Right lobe of liver (tissue), 6 donors: ENCODE results near the gene SMIM35. TPM values are rescaled to one million over a fixed set of nuclear protein-coding genes. Genes with fewer than 3 reads are reported as not detected.

ENCODE experiments used
- ATAC-seq, 4 donors: fragments of 200-7000 bp; cut with Tn5 transposase; one replicate each; pipeline ENCODE4 v1.9.1; 2020; ENCODE audit warnings: mild to moderate bottlenecking in 4 of 4, moderate library complexity in 4 of 4
- DNase-seq, 3 donors: peaks; one replicate each; pipeline ENCODE4 v3.0.0-alpha.2; 2020
- H3K27ac ChIP-seq, 3 donors: fragments of 200-600 bp; one replicate each; pipeline ENCODE4 v1.8.0; 2022
- H3K27me3 ChIP-seq, 2 donors: fragments of 200-600 bp; one replicate each; pipeline ENCODE4 v1.8.0; 2022
- H3K36me3 ChIP-seq, 4 donors: fragments of 200-600 bp; sonication (generic) in 1 of 4; one replicate each; pipeline versions ENCODE4 v1.5.1 to v1.8.0; 2017 to 2022; ENCODE audit warnings: control low read depth in 1 of 4
- H3K4me1 ChIP-seq, 4 donors: fragments of 200-600 bp; sonication (generic) in 1 of 4; one replicate each; pipeline versions ENCODE4 v1.5.1 to v1.8.0; 2017 to 2022; ENCODE audit warnings: control low read depth in 1 of 4
- H3K4me3 ChIP-seq, 3 donors: fragments of 200-600 bp; one replicate each; pipeline ENCODE4 v1.8.0; 2022
- H3K9me3 ChIP-seq, 4 donors: fragments of 200-600 bp; sonication (generic) in 1 of 4; one replicate each; pipeline versions ENCODE4 v1.5.1 to v1.8.0; 2017 to 2022; ENCODE audit warnings: control low read depth in 1 of 4
- POLR2A ChIP-seq: fragments of 450-650 bp; IDR thresholded peaks from one replicate; pipeline ENCODE4 v1.6.1; 2017; ENCODE audit warnings: antibody characterized with exemption, mild to moderate bottlenecking
- WGBS: methylation state at CpG from one replicate; pipeline ENCODE4 v1.1.6; 2018; ENCODE audit warnings: low coverage, low lambda C conversion rate; ENCODE audit not compliant: insufficient coverage; ENCODE audit errors: missing lambda C conversion rate; 5-methylcytosine and 5-hydroxymethylcytosine counted together
- intact Hi-C, 2 donors: fragments of 100-400 bp; cut with DNase I; formaldehyde crosslinking; loops; one replicate each; pipeline versions ENCODE4 v1.11.2 to v1.14.1; 2022
- total RNA-seq, 6 experiments: library from RNA; depleted of rRNA in 2 of 6; stranded (reverse); fragments of >200 nt in 2 of 6; fragmentation: NEBNext Ultra II Directional in 3 of 6; extraction: Animal tissue kit (Norgen Biotek cat#: 25700) in 3 of 6; gene quantifications; one replicate each; pipeline versions ENCODE4 v1.1.0 to v1.2.4, GENCODE V29; 2016 to 2023
- TF ChIP-seq, protein P1 (sequence below), 4 donors: fragments of 200-600 bp in 3 of 4; fragments of 450-650 bp in 1 of 4; IDR thresholded peaks; one replicate each; pipeline versions ENCODE4 v1.5.1 to v1.8.0; 2016 to 2022; ENCODE audit warnings: antibody characterized with exemption in 4 of 4, mild to moderate bottlenecking in 2 of 4
- donor health status: DM: no; HTN: yes; CAD: no.
- donor health status: DM: no; HTN: no; CAD: no.
- donor health status: DM: no; HTN: no; CAD: no.
- donor health status: DM: no; HTN: yes; CAD: no.
- donor health status: DM: no; HTN: yes; CAD: no.

Gene SMIM35
- total RNA-seq, 6 experiments from 2014 or later, result not detected

DNA sequence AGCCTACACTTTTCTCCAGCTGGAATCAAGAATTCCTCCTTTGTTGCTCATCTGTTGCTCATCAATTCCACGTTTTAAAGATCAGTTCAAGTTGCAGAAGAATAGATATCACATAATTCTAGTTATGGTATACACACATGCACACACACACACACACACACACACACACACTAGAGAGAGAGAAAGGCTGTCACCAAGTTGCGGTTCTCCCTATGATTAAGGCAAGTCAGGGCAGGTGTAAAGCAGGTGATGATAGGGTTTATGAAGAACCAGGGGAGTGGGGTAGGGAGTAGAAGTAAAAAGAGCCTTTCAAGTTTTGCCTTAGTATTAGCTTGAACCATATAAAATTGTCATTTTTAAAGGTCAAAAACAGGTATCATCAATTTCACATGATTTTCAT is 41.6 kb downstream of the SMIM35 start:
- intact Hi-C loops, result no loop called here
- no peak overlapping the region for H3K27ac ChIP-seq
- no peak for ATAC-seq
- TF ChIP-seq, protein P1, sequence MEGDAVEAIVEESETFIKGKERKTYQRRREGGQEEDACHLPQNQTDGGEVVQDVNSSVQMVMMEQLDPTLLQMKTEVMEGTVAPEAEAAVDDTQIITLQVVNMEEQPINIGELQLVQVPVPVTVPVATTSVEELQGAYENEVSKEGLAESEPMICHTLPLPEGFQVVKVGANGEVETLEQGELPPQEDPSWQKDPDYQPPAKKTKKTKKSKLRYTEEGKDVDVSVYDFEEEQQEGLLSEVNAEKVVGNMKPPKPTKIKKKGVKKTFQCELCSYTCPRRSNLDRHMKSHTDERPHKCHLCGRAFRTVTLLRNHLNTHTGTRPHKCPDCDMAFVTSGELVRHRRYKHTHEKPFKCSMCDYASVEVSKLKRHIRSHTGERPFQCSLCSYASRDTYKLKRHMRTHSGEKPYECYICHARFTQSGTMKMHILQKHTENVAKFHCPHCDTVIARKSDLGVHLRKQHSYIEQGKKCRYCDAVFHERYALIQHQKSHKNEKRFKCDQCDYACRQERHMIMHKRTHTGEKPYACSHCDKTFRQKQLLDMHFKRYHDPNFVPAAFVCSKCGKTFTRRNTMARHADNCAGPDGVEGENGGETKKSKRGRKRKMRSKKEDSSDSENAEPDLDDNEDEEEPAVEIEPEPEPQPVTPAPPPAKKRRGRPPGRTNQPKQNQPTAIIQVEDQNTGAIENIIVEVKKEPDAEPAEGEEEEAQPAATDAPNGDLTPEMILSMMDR (IDR thresholded peaks at IDR 0.05), result no peak
- no peak for TF ChIP-seq POLR2A
- 75% methylated on average over 2 of the region's 2 CpGs for WGBS
- H3K27me3 ChIP-seq, result no peaks in the 10 kb centered on the region
- no peak for DNase-seq
- no peaks in the 10 kb centered on the region for H3K36me3 ChIP-seq
- H3K4me1 ChIP-seq, result peaks cover 0 to 11% (median 2%) of the 10 kb centered on the region in 4 donors
- H3K4me3 ChIP-seq, result no peak overlapping the region
- H3K9me3 ChIP-seq, result no peaks in the 10 kb centered on the region

DNA sequence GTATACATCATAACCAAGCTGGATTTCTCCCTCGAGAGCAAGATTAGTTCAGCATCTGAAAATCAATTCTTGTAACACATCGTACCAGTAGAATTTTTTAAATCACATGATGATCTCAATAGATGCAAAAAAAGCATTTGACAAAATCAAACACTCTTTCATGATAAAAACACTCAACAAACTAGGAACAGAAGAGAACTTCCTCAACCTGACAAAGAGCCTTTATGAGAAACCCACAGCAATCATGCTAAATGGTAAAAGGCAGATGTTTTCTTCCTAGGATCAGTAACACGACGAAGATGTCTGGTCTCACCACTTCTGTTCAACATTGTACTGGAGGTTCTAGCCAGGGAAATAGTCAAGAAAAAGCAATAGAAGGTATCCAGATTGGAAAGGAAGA is 44.0 kb downstream of the SMIM35 start:
- peaks cover 0 to 11% (median 2%) of the 10 kb centered on the region in 4 donors for H3K4me1 ChIP-seq
- 64% methylated on average over 4 of the region's 4 CpGs for WGBS
- H3K9me3 ChIP-seq, result no peaks in the 10 kb centered on the region
- H3K4me3 ChIP-seq, result no peak overlapping the region
- no peak overlapping the region for H3K27ac ChIP-seq
- H3K27me3 ChIP-seq, result no peaks in the 10 kb centered on the region
- H3K36me3 ChIP-seq, result no peaks in the 10 kb centered on the region
- intact Hi-C loops, result no loop called here
- ATAC-seq, result no peak
- DNase-seq, result no peak
- no peak for TF ChIP-seq POLR2A
- TF ChIP-seq, protein P1 (IDR thresholded peaks at IDR 0.05), result no peak

DNA sequence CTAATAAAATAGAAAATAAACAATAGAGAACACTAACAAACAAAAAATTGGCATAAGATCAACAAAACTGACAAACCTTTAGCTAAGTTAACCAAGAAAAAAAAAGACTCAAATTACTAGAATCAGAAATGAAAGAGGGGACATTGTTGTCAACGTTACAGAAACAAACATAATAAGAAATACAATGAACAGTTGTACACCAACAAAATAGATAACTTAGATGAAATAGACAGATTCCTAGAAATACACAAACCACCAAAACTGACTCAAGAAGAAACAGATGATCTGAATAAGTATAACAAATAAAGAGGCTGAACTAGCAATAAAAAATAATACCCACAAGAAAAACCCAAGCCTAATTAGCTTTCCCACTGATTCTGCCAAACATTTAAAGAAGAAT is 44.6 kb downstream of the SMIM35 start:
- H3K27ac ChIP-seq, result no peak overlapping the region
- 75% methylated on average over 1 of the region's 1 CpG for WGBS
- ATAC-seq (no peak), DNase-seq (no peak)
- TF ChIP-seq POLR2A, result no peak
- TF ChIP-seq, protein P1 (IDR thresholded peaks at IDR 0.05), result no peak
- no peak overlapping the region for H3K4me3 ChIP-seq
- no peaks in the 10 kb centered on the region for H3K27me3 ChIP-seq
- no peaks in the 10 kb centered on the region for H3K9me3 ChIP-seq
- intact Hi-C loops, result no loop called here
- no peaks in the 10 kb centered on the region for H3K36me3 ChIP-seq
- H3K4me1 ChIP-seq, result peaks cover 0 to 11% (median 2%) of the 10 kb centered on the region in 4 donors

DNA sequence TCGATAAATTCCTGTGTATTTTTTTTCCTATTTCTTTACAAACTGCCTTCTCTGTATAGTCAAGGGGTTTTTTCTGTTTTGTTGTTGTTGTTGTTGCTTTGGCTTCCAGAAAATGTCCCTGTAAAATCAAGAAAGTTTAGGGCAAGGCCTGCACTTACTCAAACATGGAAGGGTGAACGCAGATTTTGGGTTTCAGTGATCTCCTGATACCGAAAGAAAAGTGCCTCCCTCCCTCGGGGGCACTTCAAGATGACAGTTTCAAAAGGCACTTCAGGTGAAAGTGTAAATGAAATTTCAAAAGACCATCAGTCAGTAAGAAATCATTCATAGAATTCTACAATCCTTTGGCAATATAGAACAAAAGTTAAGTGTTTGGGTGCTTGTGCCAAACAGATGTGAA is 53.3 kb downstream of the SMIM35 start:
- DNase-seq, result no peak
- H3K4me3 ChIP-seq, result no peak overlapping the region
- no peak overlapping the region for H3K27ac ChIP-seq
- no peak for ATAC-seq
- intact Hi-C loops, result no loop called here
- TF ChIP-seq POLR2A, result no peak
- TF ChIP-seq, protein P1 (IDR thresholded peaks at IDR 0.05), result no peak
- 48% methylated on average over 4 of the region's 4 CpGs for WGBS
- no peaks in the 10 kb centered on the region for H3K27me3 ChIP-seq
- H3K36me3 ChIP-seq, result no peaks in the 10 kb centered on the region
- H3K4me1 ChIP-seq, result no peaks in the 10 kb centered on the region
- no peaks in the 10 kb centered on the region for H3K9me3 ChIP-seq

DNA sequence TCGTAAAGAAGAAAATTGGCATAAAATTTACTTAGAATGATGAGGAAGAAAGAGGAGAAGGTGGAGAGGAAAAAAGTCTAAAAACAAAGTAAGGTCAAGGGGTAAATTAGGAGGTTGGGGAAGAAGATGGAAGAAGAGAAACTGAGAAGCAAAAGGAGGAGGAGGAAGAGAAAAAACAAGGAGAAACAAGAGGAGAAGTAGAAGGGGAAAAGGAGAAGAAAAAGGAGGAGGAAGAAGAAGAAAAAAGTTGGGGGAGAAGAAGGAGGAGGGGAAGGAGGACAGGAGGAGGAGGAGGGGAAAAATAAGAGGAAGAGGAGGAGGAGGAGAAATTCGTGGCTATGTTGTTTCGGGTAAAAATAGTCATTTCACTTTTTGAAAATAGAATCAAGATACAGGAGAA is 58.1 kb downstream of the SMIM35 start:
- Histone ChIP-seq H3K27me3 (no peaks in the 10 kb centered on the region), H3K4me3 (no peak overlapping the region), H3K36me3 (no peaks in the 10 kb centered on the region), H3K4me1 (no peaks in the 10 kb centered on the region), H3K9me3 (no peaks in the 10 kb centered on the region), H3K27ac (no peak overlapping the region)
- WGBS, result 51% methylated on average over 3 of the region's 3 CpGs
- DNase-seq (no peak), ATAC-seq (no peak)
- no peak for TF ChIP-seq POLR2A
- TF ChIP-seq, protein P1 (IDR thresholded peaks at IDR 0.05), result no peak
- intact Hi-C loops, result no loop called here
